Fibroblast of skin of left biceps (primary cell): ENCODE measurements around the gene PALM2AKAP2.
A peak's percentile ranks its signal among the peaks of the same experiment; 100 is the strongest.

ENCODE experiments used
- DNase-seq, 2 experiments: peaks; one replicate each; pipeline ENCODE4 v3.0.0-alpha.2; 2013; ENCODE audit warnings: low read depth in 2 of 2

Gene PALM2AKAP2

DNA sequence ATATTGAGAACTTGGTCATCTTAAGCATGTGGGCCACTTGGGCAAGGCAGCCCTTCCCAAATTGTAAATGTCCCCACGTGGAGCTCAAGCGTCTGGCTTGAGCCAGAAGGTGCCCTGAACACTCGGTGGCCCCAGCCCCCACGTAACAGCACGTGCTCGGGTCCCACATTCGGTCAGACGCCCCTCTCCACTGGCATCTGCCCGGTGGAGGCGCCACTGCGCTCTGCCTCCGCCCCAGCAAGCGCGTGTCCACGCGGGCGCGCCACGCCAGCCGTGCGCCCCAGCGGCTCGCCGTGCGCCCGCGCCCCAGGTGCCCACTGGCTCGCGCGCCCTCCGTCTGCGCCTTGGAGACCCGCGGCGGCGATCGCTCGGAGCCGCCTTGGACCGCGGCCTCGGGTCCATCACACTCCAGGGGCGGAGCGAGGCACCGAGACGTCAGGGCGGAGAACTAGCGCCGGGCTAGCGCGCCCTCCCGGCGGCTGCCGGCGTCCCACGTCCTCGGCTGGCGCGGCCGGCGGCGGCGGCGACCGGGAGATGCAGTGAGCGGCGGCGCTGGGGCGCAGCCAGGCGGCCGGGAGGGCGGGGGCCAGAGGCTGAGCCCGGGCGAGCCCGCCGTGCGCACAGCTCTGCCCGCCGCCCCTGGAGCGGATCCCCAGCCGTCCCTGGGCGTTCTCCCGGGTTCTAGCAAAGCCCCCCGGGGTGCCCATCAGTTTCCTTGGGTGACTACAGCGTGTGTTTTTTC is at the start of gene PALM2AKAP2:
Gene PALM2AKAP2, plus strand, starts transcription at position 488 of the 742 bp plus-strand sequence. CDS start 291 bp downstream, outside the sequence.
- DNase-seq = peak; percentile 45 to 53

DNA sequence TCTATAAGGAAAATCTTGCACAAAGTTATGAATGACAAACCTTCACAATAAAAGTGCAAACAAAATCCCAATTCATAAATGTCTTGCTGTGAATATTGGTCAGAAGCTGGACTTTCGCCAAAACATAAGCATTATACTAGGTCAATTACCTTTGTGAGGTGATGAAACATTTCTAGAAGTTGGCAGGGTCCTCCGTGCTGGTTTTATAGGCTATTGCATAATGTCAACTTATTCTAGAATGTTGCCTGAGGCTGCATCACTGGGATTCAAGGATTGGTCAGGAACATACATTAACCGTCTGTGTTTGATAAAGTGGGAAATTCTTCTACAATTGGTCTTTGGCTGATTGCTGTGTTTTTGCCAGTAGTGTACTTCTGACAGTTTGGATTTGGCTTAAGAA is 49.8 kb upstream of the PALM2AKAP2 start:
- peak; percentile 73 to 80 for DNase-seq

GRCh38 chr9:109733690-109734089 is 46.3 kb upstream of the PALM2AKAP2 start:
- DNase-seq = peak; percentile 54 to 65

DNA sequence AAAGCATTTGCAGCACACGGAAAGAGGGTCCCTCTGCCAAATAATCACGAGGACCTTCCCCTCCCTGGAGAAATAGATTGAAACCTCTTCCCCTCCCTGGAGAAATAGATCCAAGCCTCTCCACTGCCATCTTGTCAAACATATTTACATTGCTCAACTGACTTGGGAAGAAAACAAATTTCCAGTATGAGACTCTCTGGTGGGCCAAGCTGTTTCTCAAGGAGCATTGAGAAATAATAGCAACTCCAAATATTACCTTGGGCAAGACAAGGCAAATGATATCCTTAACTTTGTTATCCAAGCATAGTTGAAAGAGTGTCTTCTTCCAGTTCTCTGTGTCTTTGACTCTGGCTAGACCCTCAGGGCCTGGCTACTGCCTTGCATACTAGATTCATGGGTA is 45.2 kb upstream of the PALM2AKAP2 start:
- DNase-seq = no peak

GRCh38 chr9:109735801-109736200 is 44.2 kb upstream of the PALM2AKAP2 start:
- DNase-seq = no peak

- DNase-seq = no peak
Measured at GRCh38 chr9:109737295-109737694, 42.7 kb upstream of the PALM2AKAP2 start.

DNA sequence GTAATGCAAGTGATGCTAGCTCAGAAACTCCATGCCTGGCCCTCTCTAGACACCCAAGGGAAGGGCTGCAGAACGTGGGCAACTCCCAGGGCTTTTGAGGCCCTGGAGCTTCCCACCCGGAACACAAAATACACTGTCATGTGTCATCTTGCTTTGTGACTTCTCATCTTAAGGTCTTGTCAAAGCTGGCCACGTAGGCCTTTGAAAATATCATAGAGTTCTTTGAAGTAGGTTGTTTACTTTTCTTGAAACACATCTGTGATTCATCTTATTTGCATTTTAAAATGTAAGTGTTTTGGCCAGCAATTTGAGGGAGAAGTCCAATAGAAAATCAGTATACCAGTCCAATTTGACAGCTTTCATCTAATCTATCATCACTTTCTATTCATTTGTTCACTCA is 40.2 kb upstream of the PALM2AKAP2 start:
- no peak for DNase-seq

DNA sequence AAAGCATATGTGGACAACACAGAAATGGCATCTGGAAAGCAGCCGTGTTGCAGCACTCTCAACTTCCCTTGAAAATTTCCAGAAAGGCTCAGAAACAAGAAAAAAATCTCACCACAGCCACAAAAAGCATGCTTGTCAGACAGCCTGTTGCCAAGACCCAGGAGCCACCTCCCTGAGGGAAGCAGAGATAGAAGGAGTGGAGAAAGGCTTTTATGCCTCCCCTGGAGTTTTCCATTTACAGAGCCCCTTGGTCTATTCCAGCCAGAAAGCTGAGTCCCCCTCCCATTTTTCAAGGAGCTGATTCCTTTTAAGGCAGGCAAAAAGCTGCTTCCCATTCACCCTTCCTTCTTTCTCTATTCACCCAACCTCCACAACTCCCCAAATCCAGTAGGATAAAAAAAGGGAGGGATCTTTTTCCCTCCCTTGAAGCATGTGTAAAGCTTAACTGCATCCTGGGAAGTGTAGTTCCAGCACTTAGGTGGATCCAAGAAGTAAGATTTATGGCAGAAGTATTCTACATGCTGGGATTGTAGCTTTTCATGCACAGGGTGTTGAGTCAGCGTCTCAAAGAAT is 37.1 kb upstream of the PALM2AKAP2 start:
- DNase-seq = peak in 1 of 2 experiments; percentile 66

GRCh38 chr9:109743696-109744095 is 36.3 kb upstream of the PALM2AKAP2 start:
- DNase-seq = no peak

GRCh38 chr9:109745335-109746283 is 34.4 kb upstream of the PALM2AKAP2 start:
- DNase-seq = peak in 1 of 2 experiments; percentile 45

GRCh38 chr9:109751253-109751652 is 28.7 kb upstream of the PALM2AKAP2 start:
- peak in 1 of 2 experiments; percentile 44 for DNase-seq

DNA sequence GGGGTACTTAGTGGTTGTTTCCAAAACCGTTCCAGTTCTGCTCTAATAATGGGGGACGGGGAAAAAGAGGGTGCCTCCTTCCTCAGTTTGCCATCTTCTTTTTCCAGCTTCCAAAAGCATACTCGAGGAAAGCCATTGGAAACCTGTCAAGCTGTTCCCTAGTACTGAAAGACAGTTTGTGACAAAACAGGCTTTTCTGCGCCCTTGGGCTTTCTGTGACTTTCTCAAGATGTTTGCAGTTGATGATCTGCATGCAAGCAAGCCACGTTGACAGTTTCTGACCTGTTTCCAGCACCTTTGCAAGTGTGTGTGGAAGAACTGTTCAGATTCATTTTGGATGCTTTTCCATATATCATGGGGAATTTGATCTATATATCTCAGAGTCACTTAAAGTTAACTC is 26.7 kb upstream of the PALM2AKAP2 start:
- DNase-seq = no peak

DNA sequence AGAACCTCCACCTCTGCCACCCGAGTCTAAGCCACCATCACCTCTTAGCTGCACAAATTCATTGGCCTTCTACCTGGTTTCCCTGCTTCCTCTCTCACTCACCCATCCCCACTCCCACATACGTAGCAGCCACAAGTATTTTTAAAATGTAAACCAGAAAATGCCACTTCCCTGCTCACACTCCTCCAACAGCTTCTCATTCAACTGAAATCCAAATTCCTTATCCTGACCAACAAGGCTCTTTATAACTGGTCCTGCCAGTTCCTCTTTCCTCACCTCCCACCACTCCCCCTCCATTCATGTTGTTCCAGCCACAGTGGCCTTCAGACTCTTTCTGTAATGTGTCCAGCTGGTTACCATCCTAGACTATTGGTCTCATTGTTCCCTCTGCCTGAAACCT is 25.0 kb upstream of the PALM2AKAP2 start:
- DNase-seq = no peak

GRCh38 chr9:109759589-109759988 is 20.4 kb upstream of the PALM2AKAP2 start:
- no peak for DNase-seq

DNA sequence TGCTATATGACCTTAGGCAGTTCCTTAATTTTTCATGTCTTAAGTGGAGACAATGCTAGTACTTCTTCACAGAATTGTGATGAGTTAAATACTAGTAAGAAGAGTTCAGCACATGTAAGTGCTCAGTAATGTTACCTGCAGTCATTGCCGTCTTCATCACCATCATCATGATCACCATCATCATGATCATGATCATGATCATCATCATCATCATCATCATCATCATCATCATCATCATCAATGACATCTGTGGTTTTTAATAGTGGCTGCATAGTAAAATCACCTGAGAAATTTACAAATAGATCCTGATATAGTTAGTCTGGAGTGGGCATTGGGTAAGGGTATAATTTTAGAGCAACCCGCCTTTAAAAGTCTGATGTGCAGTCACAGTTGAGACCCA is 14.7 kb upstream of the PALM2AKAP2 start:
- no peak for DNase-seq

DNA sequence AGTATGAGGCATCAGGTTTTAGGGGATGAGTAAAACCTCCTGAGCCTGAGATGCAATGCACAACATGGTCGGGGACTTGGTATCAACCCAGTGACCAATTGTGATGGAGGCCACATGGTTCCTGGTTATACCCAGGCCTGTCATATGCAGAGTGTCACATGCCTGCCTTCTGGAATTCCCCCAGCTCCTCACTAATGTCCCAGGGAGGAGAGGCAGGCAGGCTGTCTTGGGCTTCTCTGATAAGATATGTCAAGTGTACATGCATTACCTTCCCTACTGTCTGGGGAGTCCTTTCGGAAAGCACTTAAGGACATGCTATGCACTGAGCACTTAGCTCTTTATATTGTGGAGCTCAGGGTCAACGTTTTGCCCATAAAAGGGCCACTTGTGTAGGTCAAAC is 14.2 kb upstream of the PALM2AKAP2 start:
- no peak for DNase-seq

- DNase-seq = peak; percentile 86 to 87
Measured at GRCh38 chr9:109766351-109766750, 13.6 kb upstream of the PALM2AKAP2 start.

DNA sequence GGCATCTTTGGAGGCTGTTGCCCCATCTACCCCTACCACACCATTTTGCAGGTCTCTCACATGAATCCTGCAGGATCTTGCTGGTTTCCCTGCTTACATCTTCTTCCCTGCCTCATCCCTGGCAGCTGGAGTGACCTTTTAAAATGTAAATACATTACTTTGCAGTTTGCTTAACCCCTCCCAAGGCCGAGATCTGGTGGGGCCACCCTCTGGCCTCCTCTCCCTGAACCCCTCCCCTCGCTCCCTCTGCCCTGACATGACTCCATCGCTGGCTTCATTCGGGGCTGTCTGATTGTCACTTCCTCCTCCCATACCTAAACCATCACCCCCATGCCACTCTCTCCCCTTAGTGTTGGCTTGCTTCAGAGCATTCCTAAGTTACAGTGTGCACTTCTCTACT is 12.6 kb upstream of the PALM2AKAP2 start:
- no peak for DNase-seq

- no peak for DNase-seq
Measured at GRCh38 chr9:109767814-109768213, 12.2 kb upstream of the PALM2AKAP2 start.

DNA sequence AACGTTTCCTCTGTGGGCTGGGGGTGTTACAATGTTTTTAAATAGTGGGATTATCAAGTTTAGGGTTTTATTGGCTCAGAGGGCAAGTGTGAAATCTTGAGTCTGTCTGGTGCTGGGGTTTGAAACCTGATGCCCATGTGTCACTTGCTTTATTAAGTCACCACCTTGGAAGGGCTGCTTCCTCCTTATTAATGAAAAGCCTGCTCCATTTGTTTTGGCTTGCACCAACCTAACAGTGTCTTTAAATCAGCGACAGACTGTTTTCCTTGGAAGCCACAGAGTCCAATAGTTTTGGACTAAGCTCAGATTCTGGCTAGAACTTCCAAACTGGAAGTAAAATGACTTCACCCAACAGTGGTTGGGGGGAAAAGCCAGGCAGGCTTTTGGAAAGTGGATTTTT is 10.7 kb upstream of the PALM2AKAP2 start:
- DNase-seq = no peak

DNA sequence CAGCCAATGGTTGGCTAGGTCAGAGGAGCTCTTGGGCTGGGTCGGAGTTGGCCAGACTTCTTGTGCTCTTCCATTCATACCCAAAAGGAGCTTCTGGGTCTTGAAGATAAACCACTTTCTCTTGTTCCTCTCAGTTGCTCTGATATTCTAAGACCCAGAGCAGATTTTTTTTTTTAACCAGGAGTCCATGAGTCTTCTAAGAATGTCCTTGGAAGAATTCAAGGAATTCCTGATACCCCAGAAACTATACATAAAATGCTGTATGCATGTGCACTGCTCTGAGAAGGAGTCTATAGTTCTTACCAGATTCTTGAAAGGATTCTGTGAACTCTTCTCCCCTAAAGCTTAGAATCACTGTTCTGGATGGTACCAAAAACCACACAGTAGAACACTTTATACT is 9.9 kb upstream of the PALM2AKAP2 start:
- DNase-seq = no peak

- peak; percentile 97 to 98 for DNase-seq
Measured at GRCh38 chr9:109771087-109771486, 8.9 kb upstream of the PALM2AKAP2 start.
